Tibial artery (tissue), 4 donors: ENCODE measurements around the gene CD226.

ENCODE experiments used
- DNase-seq, 2 donors: peaks; one replicate each; pipeline ENCODE4 v3.0.0-alpha.2; 2019
- H3K27ac ChIP-seq, 2 donors: fragments of 200-600 bp; sonication (generic) in 1 of 2; 1 replicate in 1 of 2; 2 replicates in 1 of 2; pipeline ENCODE4 v1.5.1; 2018 to 2019; ENCODE audit warnings: mild to moderate bottlenecking in 1 of 2
- H3K27me3 ChIP-seq, 2 donors: fragments of 200-600 bp; sonication (generic) in 1 of 2; one replicate each; pipeline versions ENCODE4 v1.5.1 to v1.6.0; 2016 to 2019
- H3K36me3 ChIP-seq, 3 donors: fragments of 200-600 bp; sonication (generic) in 2 of 3; one replicate each; pipeline ENCODE4 v1.5.1; 2016 to 2019; ENCODE audit warnings: mild to moderate bottlenecking in 2 of 3
- H3K4me1 ChIP-seq, 4 donors: fragments of 200-600 bp; sonication (generic) in 2 of 4; 1 replicate in 3 of 4; 2 replicates in 1 of 4; pipeline ENCODE4 v1.5.1; 2016 to 2019
- H3K4me3 ChIP-seq, 2 donors: fragments of 200-600 bp; sonication (generic) in 1 of 2; 1 replicate in 1 of 2; 2 replicates in 1 of 2; pipeline ENCODE4 v1.5.1; 2018 to 2019; ENCODE audit warnings: mild to moderate bottlenecking in 2 of 2
- H3K9me3 ChIP-seq, 3 donors: fragments of 200-600 bp; sonication (generic) in 1 of 3; one replicate each; pipeline ENCODE4 v1.5.1; 2016 to 2019
- intact Hi-C: fragments of 100-400 bp; cut with DNase I; formaldehyde crosslinking; loops from one replicate; pipeline ENCODE4 v1.15.0; 2023; ENCODE audit warnings: low total_unique reads
- TF ChIP-seq, protein P1 (sequence below), 2 experiments: fragments of 200-600 bp in 1 of 2; fragments of 450-650 bp in 1 of 2; IDR thresholded peaks; one replicate each; pipeline ENCODE4 v1.5.1; 2017 to 2019; ENCODE audit warnings: antibody characterized with exemption in 2 of 2, mild to moderate bottlenecking in 1 of 2, moderate library complexity in 1 of 2

Gene CD226

DNA sequence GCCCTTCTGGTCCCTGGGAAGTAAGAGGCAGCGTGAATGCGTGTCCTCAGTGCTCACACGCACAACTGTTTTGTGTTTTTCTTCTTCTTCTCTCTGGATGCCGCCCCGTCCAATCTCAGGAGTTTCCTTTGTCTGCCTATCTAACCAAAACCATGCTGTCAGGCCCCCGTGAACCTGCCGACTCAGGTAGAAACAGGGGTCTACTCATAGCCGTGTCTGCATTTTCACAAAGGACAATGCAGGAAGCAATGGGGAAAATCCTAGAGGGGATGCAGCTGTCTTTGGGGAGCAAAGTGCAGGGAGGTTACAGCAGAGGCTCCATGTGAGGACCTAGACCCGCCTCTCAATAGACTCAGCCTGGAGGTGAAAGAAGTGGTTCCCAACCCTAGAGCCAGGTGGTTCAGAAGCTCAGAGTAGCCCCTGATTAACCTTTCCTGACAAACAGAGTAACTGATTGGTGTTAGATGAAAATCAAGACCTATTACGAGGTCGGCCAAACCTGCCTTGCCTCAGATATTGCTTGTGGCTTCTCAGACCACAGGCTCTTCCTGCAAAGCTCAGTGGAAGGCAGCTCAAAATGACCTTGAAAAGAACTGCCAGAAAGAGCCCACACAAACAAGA, 49.3 kb downstream of the CD226 start:
- no peaks in the 10 kb centered on the region for H3K4me1 ChIP-seq
- H3K27me3 ChIP-seq = no peaks in the 10 kb centered on the region
- TF ChIP-seq, protein P1, sequence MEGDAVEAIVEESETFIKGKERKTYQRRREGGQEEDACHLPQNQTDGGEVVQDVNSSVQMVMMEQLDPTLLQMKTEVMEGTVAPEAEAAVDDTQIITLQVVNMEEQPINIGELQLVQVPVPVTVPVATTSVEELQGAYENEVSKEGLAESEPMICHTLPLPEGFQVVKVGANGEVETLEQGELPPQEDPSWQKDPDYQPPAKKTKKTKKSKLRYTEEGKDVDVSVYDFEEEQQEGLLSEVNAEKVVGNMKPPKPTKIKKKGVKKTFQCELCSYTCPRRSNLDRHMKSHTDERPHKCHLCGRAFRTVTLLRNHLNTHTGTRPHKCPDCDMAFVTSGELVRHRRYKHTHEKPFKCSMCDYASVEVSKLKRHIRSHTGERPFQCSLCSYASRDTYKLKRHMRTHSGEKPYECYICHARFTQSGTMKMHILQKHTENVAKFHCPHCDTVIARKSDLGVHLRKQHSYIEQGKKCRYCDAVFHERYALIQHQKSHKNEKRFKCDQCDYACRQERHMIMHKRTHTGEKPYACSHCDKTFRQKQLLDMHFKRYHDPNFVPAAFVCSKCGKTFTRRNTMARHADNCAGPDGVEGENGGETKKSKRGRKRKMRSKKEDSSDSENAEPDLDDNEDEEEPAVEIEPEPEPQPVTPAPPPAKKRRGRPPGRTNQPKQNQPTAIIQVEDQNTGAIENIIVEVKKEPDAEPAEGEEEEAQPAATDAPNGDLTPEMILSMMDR (IDR thresholded peaks at IDR 0.05) = no peak
- H3K4me3 ChIP-seq = no peak overlapping the region
- DNase-seq = no peak
- H3K27ac ChIP-seq = no peak overlapping the region
- intact Hi-C loops = no loop called here
- no peaks in the 10 kb centered on the region for H3K9me3 ChIP-seq
- no peaks in the 10 kb centered on the region for H3K36me3 ChIP-seq

DNA sequence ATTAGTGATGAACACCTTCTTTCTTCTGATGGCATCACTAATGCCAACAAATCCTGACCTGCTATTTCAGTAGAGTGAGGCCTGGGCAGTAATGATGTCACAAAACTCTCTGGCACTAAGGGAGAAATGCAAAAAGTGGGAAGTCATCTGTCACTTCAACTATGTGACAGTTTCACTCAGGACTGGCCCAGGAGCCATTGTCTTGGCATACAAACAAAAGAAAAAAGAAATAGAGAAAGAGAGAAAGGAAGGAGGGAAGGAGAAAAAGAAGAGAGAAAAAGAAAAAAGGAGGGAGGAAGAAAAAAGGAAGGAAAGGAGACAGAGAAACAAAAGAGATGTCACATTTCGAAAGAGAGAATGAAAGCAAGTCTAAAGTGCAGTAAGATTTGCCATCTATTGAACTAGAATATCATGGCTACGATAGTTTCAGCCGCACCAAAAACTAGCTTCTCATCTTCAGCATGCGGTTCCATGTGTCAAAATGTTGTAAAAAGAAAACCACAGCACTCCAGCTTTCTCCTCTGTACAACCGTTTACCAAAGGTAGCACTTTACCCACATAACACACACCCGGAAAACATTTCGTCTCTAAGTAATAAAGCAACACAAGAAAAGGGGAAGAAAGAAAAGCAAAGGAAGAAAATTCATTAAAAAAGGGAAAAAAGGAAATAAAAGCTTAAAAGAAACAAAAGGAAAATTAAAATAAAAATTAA, 50.1 kb downstream of the CD226 start:
- TF ChIP-seq, protein P1 (IDR thresholded peaks at IDR 0.05) = no peak
- H3K27ac ChIP-seq = no peak overlapping the region

DNA sequence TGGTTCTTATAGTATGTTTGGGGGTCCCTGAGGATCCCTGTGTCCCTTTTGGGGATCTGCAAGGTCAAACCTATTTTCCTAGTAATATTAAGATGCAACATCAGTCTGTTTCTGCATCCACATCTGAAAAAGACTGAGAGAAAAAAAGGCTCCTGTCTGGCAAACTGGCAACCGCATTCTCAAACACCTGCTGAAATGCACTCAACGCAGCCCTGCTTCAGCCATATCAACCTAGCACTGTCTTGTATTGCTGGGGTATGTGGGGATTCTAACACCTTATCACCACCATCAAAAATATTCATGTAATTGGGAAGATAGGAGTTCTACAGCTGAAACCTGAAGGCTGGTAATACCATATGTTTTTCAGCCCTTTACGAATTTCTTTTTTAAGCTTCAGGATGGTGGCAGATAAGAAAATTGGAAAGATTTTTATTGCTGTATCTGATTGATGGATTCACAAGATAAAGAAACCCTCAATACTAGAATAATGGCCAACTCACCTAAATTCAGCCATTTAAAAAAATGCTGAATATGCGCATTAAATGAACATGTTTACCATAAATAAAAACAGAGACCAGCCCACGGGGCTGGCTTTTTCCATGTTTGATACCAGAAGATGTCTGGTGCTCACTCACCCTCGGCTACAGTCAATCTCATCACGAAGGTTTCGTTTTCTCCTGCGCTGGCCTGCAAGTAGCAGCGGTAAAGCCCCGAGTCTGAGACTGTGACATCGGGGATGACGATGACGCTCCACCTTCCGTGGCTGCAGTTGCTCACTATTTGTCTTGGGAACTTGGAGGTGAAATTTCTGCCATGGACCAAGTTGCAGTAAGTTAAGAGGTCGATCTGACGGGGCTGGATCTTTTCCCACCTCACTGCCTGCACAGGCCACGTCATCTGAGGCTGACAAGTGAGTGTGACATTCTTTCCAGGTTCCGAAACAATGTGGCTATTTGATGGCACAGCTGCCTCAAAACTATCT, 52.3 kb downstream of the CD226 start:
- TF ChIP-seq, protein P1 (IDR thresholded peaks at IDR 0.05) = no peak
- Histone ChIP-seq H3K36me3 (no peaks in the 10 kb centered on the region), H3K9me3 (no peaks in the 10 kb centered on the region), H3K27me3 (no peaks in the 10 kb centered on the region), H3K4me3 (no peak overlapping the region), H3K27ac (no peak overlapping the region), H3K4me1 (no peaks in the 10 kb centered on the region)
- no peak for DNase-seq
- intact Hi-C loops = no loop called here

More for the DNA sequence above, 50.1 kb downstream of the CD226 start:
- no peak overlapping the region for H3K4me3 ChIP-seq
- intact Hi-C loops = no loop called here
- no peaks in the 10 kb centered on the region for H3K27me3 ChIP-seq
- H3K9me3 ChIP-seq = no peaks in the 10 kb centered on the region
- DNase-seq = no peak
- H3K36me3 ChIP-seq = no peaks in the 10 kb centered on the region
- H3K4me1 ChIP-seq = no peaks in the 10 kb centered on the region

DNA sequence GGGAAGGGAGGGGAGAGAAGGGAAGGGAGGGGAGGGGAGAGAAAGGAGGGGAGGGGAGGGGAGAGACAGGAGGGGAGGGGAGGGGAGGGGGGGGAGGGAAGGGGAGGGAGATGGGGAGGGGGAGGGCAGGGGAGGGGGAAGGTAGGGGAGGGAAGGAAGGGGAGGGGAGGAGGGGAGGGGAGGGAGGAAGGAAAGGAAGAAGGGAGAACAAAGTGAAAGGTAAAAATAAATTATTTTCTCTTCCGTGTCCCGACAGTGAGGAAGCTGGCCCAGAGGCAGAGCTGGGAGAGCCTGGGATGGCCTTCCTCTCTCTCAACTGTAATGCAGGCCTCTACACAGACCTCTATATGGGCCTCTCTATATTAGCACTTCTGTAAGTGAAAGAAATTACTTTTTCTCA, 53.2 kb downstream of the CD226 start:
- Histone ChIP-seq H3K4me1 (no peaks in the 10 kb centered on the region), H3K36me3 (no peaks in the 10 kb centered on the region), H3K27me3 (no peaks in the 10 kb centered on the region), H3K9me3 (no peaks in the 10 kb centered on the region), H3K27ac (no peak overlapping the region), H3K4me3 (no peak overlapping the region)
- TF ChIP-seq, protein P1 (IDR thresholded peaks at IDR 0.05) = no peak
- DNase-seq = no peak
- intact Hi-C loops = no loop called here

DNA sequence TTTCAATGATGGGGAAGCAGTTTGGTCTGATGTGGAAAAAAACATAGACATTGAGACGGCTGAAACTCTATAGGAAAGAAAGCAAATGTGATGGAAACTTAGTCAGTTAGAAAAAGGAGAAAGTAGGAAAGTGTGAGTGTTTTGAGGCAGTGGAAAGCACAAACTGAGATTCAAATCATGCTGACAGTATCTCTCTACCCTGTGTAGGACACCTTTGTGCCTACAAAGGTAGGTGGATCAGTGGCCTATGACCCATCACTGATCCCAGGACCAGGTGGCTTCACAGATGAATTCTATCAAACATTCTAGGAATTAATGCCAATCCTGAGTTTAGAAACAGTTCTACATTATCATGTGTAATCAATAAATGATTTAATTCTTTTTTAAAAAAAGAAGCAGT, 57.1 kb downstream of the CD226 start:
- Histone ChIP-seq H3K27me3 (no peaks in the 10 kb centered on the region), H3K36me3 (no peaks in the 10 kb centered on the region), H3K4me3 (no peak overlapping the region), H3K9me3 (no peaks in the 10 kb centered on the region), H3K27ac (no peak overlapping the region), H3K4me1 (no peaks in the 10 kb centered on the region)
- TF ChIP-seq, protein P1 (IDR thresholded peaks at IDR 0.05) = no peak
- intact Hi-C loops = no loop called here
- no peak for DNase-seq
